GM19193 (cell line): ENCODE data around the gene ZNF521.

Source experiments
- POLR2A ChIP-seq: IDR thresholded peaks from 4 replicates; pipeline ENCODE4 v1.6.1; 2011; ENCODE audit not compliant: insufficient read depth, insufficient read length; ENCODE audit errors: extremely low read depth

Gene ZNF521

GRCh38 chr18:25348386-25349130, 3.4 kb downstream of the ZNF521 start:
- TF ChIP-seq POLR2A = no peak

- no peak for TF ChIP-seq POLR2A
Measured at GRCh38 chr18:25346561-25346960, 5.4 kb downstream of the ZNF521 start.

GRCh38 chr18:25345081-25345866, 6.7 kb downstream of the ZNF521 start:
- TF ChIP-seq POLR2A = no peak

- no peak for TF ChIP-seq POLR2A
Measured at GRCh38 chr18:25341831-25342230, 10.1 kb downstream of the ZNF521 start.

GRCh38 chr18:25340762-25341161, 11.2 kb downstream of the ZNF521 start:
- TF ChIP-seq POLR2A = no peak

GRCh38 chr18:25335676-25336075, 16.3 kb downstream of the ZNF521 start:
- no peak for TF ChIP-seq POLR2A

GRCh38 chr18:25335062-25335461, 16.9 kb downstream of the ZNF521 start:
- TF ChIP-seq POLR2A = no peak

GRCh38 chr18:25334588-25334987, 17.4 kb downstream of the ZNF521 start:
- no peak for TF ChIP-seq POLR2A

- no peak for TF ChIP-seq POLR2A
Measured at GRCh38 chr18:25332002-25332401, 20.0 kb downstream of the ZNF521 start.

GRCh38 chr18:25329783-25330182, 22.2 kb downstream of the ZNF521 start:
- TF ChIP-seq POLR2A = no peak

- TF ChIP-seq POLR2A = no peak
Measured at GRCh38 chr18:25327584-25327983, 24.4 kb downstream of the ZNF521 start.

- no peak for TF ChIP-seq POLR2A
Measured at GRCh38 chr18:25326361-25326952, 25.5 kb downstream of the ZNF521 start.

GRCh38 chr18:25322806-25323205, 29.2 kb downstream of the ZNF521 start:
- TF ChIP-seq POLR2A = no peak

GRCh38 chr18:25316381-25317018, 35.5 kb downstream of the ZNF521 start:
- no peak for TF ChIP-seq POLR2A

GRCh38 chr18:25314838-25315190, 37.2 kb downstream of the ZNF521 start:
- no peak for TF ChIP-seq POLR2A
